Activated CD4-positive, alpha-beta memory T cell treated with anti-CD3 and anti-CD28 coated beads for 36 hours (primary cell): ENCODE measurements around the gene LHX6. TPM values are rescaled to one million over a fixed set of nuclear protein-coding genes. Genes with fewer than 3 reads are reported as not detected.

Source experiments
- CTCF ChIA-PET: fragments of 350-600 bp; sonication (Branson Sonifier 250); formaldehyde crosslinking; loops from one replicate; lab custom pipeline; 2021; ENCODE audit warnings: antibody characterized with exemption, inconsistent platforms; lab: Charles Lee
- POLR2A ChIA-PET: fragments of 350-600 bp; sonication (Branson Sonifier 250); formaldehyde crosslinking; loops from one replicate; lab custom pipeline; 2021; ENCODE audit warnings: antibody characterized with exemption; lab: Charles Lee
- DNase-seq: peaks from one replicate; pipeline ENCODE4 v3.0.0-alpha.2; 2020
- H3K27ac Mint-ChIP-seq: one replicate; pipeline ENCODE4 v1.8.0; 2021; ENCODE audit warnings: mixed read lengths
- H3K27me3 Mint-ChIP-seq: one replicate; pipeline ENCODE4 v1.8.0; 2021; ENCODE audit warnings: mixed read lengths
- H3K36me3 Mint-ChIP-seq: one replicate; pipeline ENCODE4 v1.8.0; 2021; ENCODE audit warnings: mixed read lengths
- H3K4me1 Mint-ChIP-seq: one replicate; pipeline ENCODE4 v1.8.0; 2021; ENCODE audit warnings: low read depth, mixed read lengths
- H3K4me3 Mint-ChIP-seq: one replicate; pipeline ENCODE4 v1.8.0; 2021; ENCODE audit warnings: mild to moderate bottlenecking, mixed read lengths
- H3K9me3 Mint-ChIP-seq: one replicate; pipeline ENCODE4 v1.8.0; 2021; ENCODE audit warnings: mixed read lengths
- intact Hi-C: fragments of 100-400 bp; cut with micrococcal nuclease; formaldehyde crosslinking; loops from one replicate; pipeline ENCODE4 v1.15.1; 2023
- total RNA-seq, 2 experiments: library from RNA; stranded (reverse); gene quantifications; one replicate each; pipeline ENCODE4 v1.2.3, GENCODE V29; 2021

Gene LHX6
- total RNA-seq, 2 experiments from 2014 or later, result not detected

DNA sequence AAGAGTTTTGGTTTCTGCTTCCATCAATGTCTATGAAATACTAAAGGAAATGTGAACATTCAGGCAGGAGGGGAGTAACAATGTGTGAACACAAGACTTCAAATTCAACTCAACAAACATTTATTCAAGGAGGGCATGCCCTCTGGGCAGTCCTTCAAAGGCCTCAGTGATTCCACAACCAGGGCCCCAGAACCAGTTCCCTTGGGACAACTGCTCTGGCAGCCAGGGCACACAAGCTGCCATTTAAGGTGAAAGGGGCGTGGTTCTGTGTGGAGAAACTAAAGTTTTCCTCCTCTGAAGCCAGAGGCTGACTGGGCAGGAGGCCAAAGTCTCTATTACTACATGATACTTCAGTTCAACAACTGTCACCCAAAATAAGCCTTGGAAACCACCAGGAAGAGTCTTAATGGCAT lies 32.7 kb upstream of the LHX6 start:
- DNase-seq, result no peak
- ChIA-PET POLR2A (no interaction called here), CTCF (interaction anchor here (0.6 kb wide), 1 partner anchor 730 kb away, joined by 8 read pairs; no protein-coding TSS in a partner anchor)
- Mint-ChIP-seq H3K36me3 (peaks cover 24% of the 10 kb centered on the region), H3K9me3 (no peaks in the 10 kb centered on the region), H3K27ac (no peak overlapping the region), H3K4me1 (peaks cover 40% of the 10 kb centered on the region), H3K4me3 (no peak overlapping the region), H3K27me3 (no peaks in the 10 kb centered on the region)
- intact Hi-C loops, result no loop called here

DNA sequence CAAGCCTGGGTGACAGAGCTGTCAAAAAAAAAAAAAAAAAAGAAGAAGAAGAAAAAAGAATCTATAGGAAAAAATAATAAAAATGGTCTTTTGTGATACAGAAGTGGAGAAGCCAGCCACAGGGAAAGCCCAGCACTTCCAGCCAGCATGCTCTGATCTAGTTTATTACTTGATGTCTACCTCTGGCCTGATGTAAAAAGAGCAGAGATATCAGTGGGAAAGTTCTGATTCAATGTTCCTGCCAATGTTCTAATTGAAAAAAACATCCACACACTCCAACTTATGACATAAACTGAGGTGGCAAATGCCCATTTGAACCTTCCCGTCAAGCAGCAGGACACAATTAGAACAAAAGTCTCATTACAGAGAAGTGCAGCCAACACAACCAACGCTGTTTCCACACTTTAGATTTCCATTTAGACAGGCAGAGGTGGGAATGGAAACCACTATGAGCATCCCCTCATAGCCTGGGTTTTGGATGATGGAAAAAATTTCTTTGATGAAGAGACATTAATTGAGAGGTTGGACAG lies 30.2 kb upstream of the LHX6 start:
- peaks cover 30% of the 10 kb centered on the region for H3K4me1 Mint-ChIP-seq
- H3K4me3 Mint-ChIP-seq, result no peak overlapping the region
- CTCF ChIA-PET, result interaction anchor here (1.0 kb wide), 1 partner anchor 134 kb away, joined by 3 read pairs; no protein-coding TSS in a partner anchor
- no peak overlapping the region for H3K27ac Mint-ChIP-seq
- DNase-seq, result no peak
- POLR2A ChIA-PET, result no interaction called here
- H3K36me3 Mint-ChIP-seq, result peaks cover 30% of the 10 kb centered on the region
- intact Hi-C loops, result no loop called here
- H3K9me3 Mint-ChIP-seq, result no peaks in the 10 kb centered on the region
- H3K27me3 Mint-ChIP-seq, result no peaks in the 10 kb centered on the region

DNA sequence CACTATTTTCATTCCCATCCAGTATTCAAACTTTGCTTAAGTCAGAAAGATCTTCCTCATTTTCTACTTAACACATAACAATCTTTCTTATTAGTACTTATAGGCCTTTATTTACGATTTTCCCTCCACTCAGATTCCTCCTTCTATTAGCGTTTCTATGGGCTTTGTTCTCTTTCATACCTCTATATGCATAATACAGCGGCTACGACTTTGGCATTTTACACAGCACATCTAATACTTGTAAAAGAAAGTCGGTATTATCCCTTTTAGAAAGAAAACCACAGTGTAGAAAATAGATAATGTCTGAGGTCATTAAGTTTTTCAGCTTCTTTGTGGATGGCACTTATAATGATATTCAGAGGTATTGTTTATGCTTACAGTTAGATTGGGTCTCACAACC lies 27.4 kb upstream of the LHX6 start:
- Mint-ChIP-seq H3K27ac (no peak overlapping the region), H3K4me1 (peaks cover 6% of the 10 kb centered on the region), H3K36me3 (peaks cover 37% of the 10 kb centered on the region), H3K4me3 (no peak overlapping the region), H3K9me3 (no peaks in the 10 kb centered on the region), H3K27me3 (no peaks in the 10 kb centered on the region)
- ChIA-PET CTCF (interaction anchor here (1.0 to 1.4 kb wide), 3 partner anchors 8 to 133 kb away, joined by 3 to 4 read pairs (median 4); partner anchors contain the start of genes MRRF and RBM18), POLR2A (no interaction called here)
- intact Hi-C loops, result no loop called here
- DNase-seq, result no peak

DNA sequence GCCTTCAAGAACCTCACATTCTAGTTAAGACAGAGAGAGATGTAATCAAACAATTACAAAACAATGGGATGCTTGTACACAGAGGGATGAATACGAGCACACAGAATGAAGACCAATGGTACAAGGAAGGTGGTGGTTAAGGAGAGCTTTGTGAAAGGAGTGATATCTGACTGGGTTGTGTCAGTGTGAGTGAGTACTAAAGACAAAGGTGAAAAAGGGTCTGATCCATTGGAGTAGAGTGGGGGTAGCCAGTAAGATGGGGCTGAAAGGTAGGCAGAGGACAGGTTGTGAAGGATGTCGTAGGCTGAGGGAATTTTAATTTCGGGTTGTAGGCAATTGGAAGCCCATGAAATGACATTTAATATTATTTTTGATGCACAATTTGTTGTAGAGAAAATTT lies 26.0 kb upstream of the LHX6 start:
- H3K9me3 Mint-ChIP-seq, result no peaks in the 10 kb centered on the region
- ChIA-PET CTCF (interaction anchor here (1.3 kb wide), 1 partner anchor 130 kb away, joined by 4 read pairs; no protein-coding TSS in a partner anchor), POLR2A (no interaction called here)
- H3K27me3 Mint-ChIP-seq, result no peaks in the 10 kb centered on the region
- DNase-seq, result no peak
- peaks cover 3% of the 10 kb centered on the region for H3K4me1 Mint-ChIP-seq
- intact Hi-C loops, result no loop called here
- H3K36me3 Mint-ChIP-seq, result peaks cover 35% of the 10 kb centered on the region
- no peak overlapping the region for H3K4me3 Mint-ChIP-seq
- no peak overlapping the region for H3K27ac Mint-ChIP-seq

DNA sequence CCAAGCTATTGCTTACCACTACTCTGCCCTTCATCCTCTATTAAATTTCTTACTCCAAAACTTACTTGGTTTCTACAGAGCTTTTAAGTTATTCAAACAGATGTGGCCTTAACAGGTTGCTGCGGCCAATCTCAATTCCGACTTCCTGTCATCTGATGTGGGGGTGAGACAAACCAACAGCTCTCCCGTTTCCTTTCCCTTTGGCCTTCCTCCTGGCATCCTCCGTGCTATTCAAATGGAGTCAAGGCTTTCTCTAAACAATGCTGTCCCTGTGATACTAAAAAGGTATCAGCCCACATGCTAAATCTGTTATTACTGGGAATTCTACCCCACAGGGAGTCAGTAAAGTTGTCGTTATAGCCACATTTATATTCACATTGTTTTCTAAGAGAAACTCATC lies 24.0 kb upstream of the LHX6 start:
- Mint-ChIP-seq H3K9me3 (no peaks in the 10 kb centered on the region), H3K4me1 (peaks cover 3% of the 10 kb centered on the region), H3K4me3 (no peak overlapping the region), H3K27ac (no peak overlapping the region), H3K36me3 (peaks cover 31% of the 10 kb centered on the region), H3K27me3 (no peaks in the 10 kb centered on the region)
- ChIA-PET CTCF (no interaction called here), POLR2A (interaction anchor here (1.6 kb wide), 1 partner anchor 12 kb away, joined by 4 read pairs; the partner anchor contains the start of genes MRRF and RBM18)
- intact Hi-C loops, result no loop called here
- DNase-seq, result no peak

DNA sequence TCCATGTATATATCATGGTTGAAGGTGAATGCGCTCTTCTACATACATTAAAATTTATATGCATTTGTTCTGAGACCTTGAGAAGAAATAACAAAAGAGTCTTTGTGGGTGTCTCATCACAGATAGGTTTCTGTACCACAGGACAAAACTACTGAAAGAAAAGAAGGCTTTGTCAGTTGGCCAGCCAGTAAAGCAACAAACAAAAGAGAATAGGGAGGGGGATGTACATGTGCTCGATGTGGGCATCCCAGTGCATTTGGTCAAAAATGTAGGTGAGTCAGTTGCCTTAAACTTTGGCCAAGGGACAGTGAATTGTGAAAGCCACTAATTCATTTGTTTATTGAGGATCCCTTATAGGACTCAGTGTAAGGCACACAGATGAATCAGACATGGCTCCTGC lies 22.6 kb upstream of the LHX6 start:
- Mint-ChIP-seq H3K27ac (no peak overlapping the region), H3K4me1 (peaks cover 3% of the 10 kb centered on the region), H3K27me3 (no peaks in the 10 kb centered on the region), H3K9me3 (no peaks in the 10 kb centered on the region), H3K36me3 (peaks cover 33% of the 10 kb centered on the region), H3K4me3 (no peak overlapping the region)
- CTCF ChIA-PET, result interaction anchor here (0.9 kb wide), 1 partner anchor 19 kb away, joined by 3 read pairs; no protein-coding TSS in a partner anchor
- no peak for DNase-seq
- intact Hi-C loops, result no loop called here
- POLR2A ChIA-PET, result no interaction called here

DNA sequence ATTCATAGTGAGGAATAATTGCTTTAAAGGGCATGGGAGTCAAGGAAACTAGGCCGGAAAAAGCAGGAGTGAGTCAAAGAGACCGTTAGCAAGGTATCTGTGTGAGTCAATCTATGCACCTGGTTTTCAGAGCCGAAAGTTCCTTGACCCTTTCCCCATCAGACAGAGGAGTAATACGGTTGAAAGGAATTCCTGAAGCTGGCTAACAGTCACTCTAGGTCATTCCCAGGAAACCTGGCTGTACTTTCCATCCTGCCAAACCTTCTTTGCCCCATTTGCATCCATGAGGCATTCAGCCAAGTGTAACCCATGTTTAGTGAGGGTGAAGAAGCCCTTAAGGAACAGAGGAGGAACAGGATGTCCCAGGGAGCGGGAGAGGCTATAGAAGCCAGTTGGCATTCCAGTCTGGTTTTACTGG lies 19.7 kb upstream of the LHX6 start:
- intact Hi-C loops, result no loop called here
- Mint-ChIP-seq H3K4me3 (no peak overlapping the region), H3K27me3 (no peaks in the 10 kb centered on the region), H3K9me3 (no peaks in the 10 kb centered on the region), H3K36me3 (peaks cover 43% of the 10 kb centered on the region), H3K27ac (no peak overlapping the region), H3K4me1 (no peaks in the 10 kb centered on the region)
- no peak for DNase-seq
- CTCF ChIA-PET, result no interaction called here
- POLR2A ChIA-PET, result no interaction called here

DNA sequence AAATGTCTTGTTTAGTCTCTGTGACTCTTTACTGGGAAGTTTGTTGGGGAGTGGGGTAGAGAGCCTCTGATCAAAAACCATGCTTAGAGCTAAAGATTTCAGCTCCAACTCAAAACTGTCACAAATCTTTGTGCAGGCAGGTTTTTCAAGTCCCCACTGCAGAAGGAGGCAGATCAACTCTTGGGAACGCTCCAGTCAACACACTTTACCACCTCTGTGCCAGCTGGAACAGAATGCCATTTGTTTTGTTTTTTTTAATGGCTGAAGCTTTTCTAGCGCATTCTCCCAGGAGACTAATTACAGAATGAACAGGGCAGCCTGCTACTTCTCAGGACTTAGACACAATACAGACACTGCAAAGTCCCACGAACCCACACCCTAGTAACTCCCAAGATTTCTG lies 17.9 kb upstream of the LHX6 start:
- intact Hi-C loops, result no loop called here
- Mint-ChIP-seq H3K27ac (no peak overlapping the region), H3K4me3 (no peak overlapping the region), H3K4me1 (no peaks in the 10 kb centered on the region), H3K9me3 (no peaks in the 10 kb centered on the region), H3K36me3 (peaks cover 43% of the 10 kb centered on the region), H3K27me3 (no peaks in the 10 kb centered on the region)
- ChIA-PET CTCF (interaction anchor here (2.0 kb wide), 1 partner anchor 122 kb away, joined by 6 read pairs; no protein-coding TSS in a partner anchor), POLR2A (no interaction called here)
- DNase-seq, result no peak

DNA sequence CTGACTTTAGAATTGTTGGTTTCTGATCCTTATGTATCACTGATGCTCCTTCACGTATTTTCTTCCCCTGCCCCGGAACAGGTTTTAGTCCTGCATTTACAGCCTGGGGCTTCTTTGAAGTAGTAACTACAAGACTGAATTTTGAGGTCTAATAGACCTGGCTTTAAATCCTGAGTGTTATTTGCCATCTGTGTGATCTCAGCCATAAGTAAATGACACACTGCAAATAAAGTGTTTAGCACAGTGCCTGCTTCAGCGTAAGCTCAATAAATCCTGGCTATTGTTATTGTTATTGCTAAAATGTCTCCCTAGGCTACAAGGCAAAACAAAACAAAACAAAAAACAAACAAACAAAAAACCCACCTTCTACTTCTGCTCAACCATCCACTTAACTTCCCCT lies 15.6 kb upstream of the LHX6 start:
- intact Hi-C loops, result no loop called here
- Mint-ChIP-seq H3K4me3 (no peak overlapping the region), H3K36me3 (peaks cover 50% of the 10 kb centered on the region), H3K27me3 (no peaks in the 10 kb centered on the region), H3K4me1 (no peaks in the 10 kb centered on the region), H3K9me3 (no peaks in the 10 kb centered on the region), H3K27ac (no peak overlapping the region)
- CTCF ChIA-PET, result interaction anchor here (0.8 kb wide), 1 partner anchor 119 kb away, joined by 3 read pairs; no protein-coding TSS in a partner anchor
- no peak for DNase-seq
- POLR2A ChIA-PET, result no interaction called here

DNA sequence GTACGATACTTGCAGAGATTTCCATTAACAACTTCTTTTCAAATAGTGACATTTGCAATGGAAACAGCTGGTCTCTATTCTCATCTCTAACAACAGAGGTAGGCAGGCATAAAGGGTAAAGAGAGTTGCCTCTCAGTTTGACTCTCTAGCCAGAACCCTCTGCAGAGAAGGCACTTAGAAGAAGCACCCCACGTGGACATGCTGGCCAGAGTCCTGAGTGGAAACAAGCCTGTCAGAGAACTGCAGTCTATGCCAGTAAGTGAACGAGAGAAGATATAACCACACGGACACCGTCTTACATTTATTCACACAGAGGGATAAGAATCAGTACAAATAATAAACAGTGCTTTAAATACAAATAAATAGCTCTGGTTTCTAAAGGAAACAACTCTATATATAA lies 11.0 kb upstream of the LHX6 start:
- peaks cover 37% of the 10 kb centered on the region for H3K36me3 Mint-ChIP-seq
- ChIA-PET POLR2A (no interaction called here), CTCF (interaction anchor here (0.5 kb wide), 1 partner anchor 52 kb away, joined by 3 read pairs; no protein-coding TSS in a partner anchor)
- DNase-seq, result no peak
- H3K27me3 Mint-ChIP-seq, result no peaks in the 10 kb centered on the region
- intact Hi-C loops, result no loop called here
- H3K27ac Mint-ChIP-seq, result no peak overlapping the region
- no peak overlapping the region for H3K4me3 Mint-ChIP-seq
- no peaks in the 10 kb centered on the region for H3K4me1 Mint-ChIP-seq
- H3K9me3 Mint-ChIP-seq, result no peaks in the 10 kb centered on the region

DNA sequence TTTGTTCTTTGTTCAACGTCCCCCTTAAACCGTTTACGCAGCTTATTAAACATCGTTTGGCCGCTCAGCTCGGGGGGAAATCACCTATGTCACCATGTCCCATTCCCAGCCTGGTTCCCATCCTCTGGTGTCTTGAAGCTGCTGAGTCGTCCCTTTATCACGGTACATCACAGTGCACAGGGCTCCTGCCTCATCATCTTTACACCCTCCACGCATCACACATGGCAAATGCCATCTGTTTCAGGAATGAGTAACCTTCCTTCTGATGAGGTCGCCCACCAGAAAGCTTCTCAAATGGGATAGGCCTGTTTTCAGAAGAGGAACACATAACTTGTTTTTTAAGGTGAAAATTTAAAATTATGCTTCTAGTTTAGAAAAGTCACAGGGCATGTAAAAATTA lies 7.9 kb upstream of the LHX6 start:
- no peaks in the 10 kb centered on the region for H3K9me3 Mint-ChIP-seq
- POLR2A ChIA-PET, result no interaction called here

DNA sequence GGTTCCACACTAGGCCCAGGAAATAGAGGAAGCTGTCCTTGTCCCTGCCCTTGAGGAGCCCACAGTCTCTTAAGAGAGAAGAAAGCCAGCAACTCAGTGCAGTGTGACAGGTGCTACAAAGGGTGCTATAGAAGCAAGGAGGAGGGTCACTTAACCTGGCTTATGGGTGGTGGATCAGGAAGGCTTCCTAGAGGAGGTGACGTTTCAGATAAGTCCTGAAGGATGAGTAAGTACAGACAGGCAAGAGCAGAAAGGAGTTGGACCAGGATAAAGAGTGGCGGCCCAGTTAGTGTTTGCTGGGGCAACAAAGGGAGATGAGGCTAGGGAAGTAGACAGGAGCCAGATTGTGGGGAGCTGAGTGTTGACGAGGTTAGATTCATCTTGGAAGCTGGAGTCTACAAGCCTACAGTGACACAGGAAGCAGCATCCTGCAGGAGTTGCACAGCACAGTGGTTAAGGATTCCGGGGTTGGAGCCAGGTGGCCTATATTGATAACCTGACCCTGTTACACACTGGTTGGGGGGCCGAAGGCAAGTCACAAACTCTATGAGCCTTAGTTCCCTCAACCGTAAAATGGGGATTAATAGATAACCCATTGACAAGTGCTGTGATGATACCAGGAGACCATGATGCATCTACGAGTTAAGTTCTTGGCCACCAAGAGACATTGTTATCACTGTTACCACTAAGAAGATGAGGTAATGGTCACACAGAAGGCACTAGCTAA lies 5.4 kb upstream of the LHX6 start:
- no peak overlapping the region for H3K4me3 Mint-ChIP-seq
- H3K9me3 Mint-ChIP-seq, result no peaks in the 10 kb centered on the region
- H3K27me3 Mint-ChIP-seq, result peaks cover 1% of the 10 kb centered on the region
- no peaks in the 10 kb centered on the region for H3K4me1 Mint-ChIP-seq
- H3K27ac Mint-ChIP-seq, result no peak overlapping the region
- H3K36me3 Mint-ChIP-seq, result peaks cover 4% of the 10 kb centered on the region
- ChIA-PET CTCF (no interaction called here), POLR2A (no interaction called here)
- intact Hi-C loops, result no loop called here
- DNase-seq, result no peak

More for the DNA sequence above, 7.9 kb upstream of the LHX6 start:
- DNase-seq, result no peak
- Mint-ChIP-seq H3K4me1 (no peaks in the 10 kb centered on the region), H3K36me3 (peaks cover 20% of the 10 kb centered on the region), H3K4me3 (no peak overlapping the region), H3K27ac (no peak overlapping the region), H3K27me3 (peaks cover 1% of the 10 kb centered on the region)
- CTCF ChIA-PET, result interaction anchor here (1.4 kb wide), 1 partner anchor 112 kb away, joined by 4 read pairs; no protein-coding TSS in a partner anchor
- intact Hi-C loops, result no loop called here
